Activated T-helper 1 cell treated with anti-CD3 and anti-CD28 coated beads, Interleukin-2, amount 50 U/mL, for 16 hours (primary cell): ENCODE measurements around the gene MMD.
"Not testable (repeated sequence)": the region's sequence is repeated elsewhere in the genome, so short reads cannot be mapped to it uniquely, and the experiment has no call there.

Experiments used
- DNase-seq, 2 donors: peaks; one replicate each; pipeline ENCODE4 v3.0.0-alpha.2; 2020; ENCODE audit warnings: low read depth in 1 of 2, low spot score in 1 of 2

Gene MMD

GRCh38 chr17:55444471-55445441 is 23.1 kb upstream of the MMD start:
- DNase-seq, result no peak

- DNase-seq, result no peak
Measured at GRCh38 chr17:55443904-55444303, 22.3 kb upstream of the MMD start.

- no peak for DNase-seq
Measured at GRCh38 chr17:55442953-55443683, 21.5 kb upstream of the MMD start.

- DNase-seq, result no peak
Measured at GRCh38 chr17:55442462-55442861, 20.8 kb upstream of the MMD start.

GRCh38 chr17:55441544-55441943 is 19.9 kb upstream of the MMD start:
- DNase-seq, result no peak

- DNase-seq, result no peak
Measured at GRCh38 chr17:55440391-55440790, 18.8 kb upstream of the MMD start.

- no peak for DNase-seq
Measured at GRCh38 chr17:55437159-55437605, 15.5 kb upstream of the MMD start.

GRCh38 chr17:55436224-55437158 is 14.9 kb upstream of the MMD start:
- no peak for DNase-seq

GRCh38 chr17:55435408-55435807 is 13.8 kb upstream of the MMD start:
- no peak for DNase-seq

- DNase-seq, result no peak
Measured at GRCh38 chr17:55434721-55435120, 13.1 kb upstream of the MMD start.

GRCh38 chr17:55433629-55434422 is 12.2 kb upstream of the MMD start:
- no peak for DNase-seq

- no peak for DNase-seq
Measured at GRCh38 chr17:55433029-55433628, 11.5 kb upstream of the MMD start.

- no peak for DNase-seq
Measured at GRCh38 chr17:55432358-55433028, 10.9 kb upstream of the MMD start.

- not testable (repeated sequence) for DNase-seq
Measured at GRCh38 chr17:55431914-55432313, 10.3 kb upstream of the MMD start.

- no peak for DNase-seq
Measured at GRCh38 chr17:55430541-55431288, 9.1 kb upstream of the MMD start.

GRCh38 chr17:55427587-55427882 is 5.9 kb upstream of the MMD start:
- no peak for DNase-seq

GRCh38 chr17:55426851-55427586 is 5.4 kb upstream of the MMD start:
- DNase-seq, result no peak

GRCh38 chr17:55424893-55425540 is 3.4 kb upstream of the MMD start:
- no peak for DNase-seq
